MM.1S (cell line): ENCODE data around the gene UFD1.

Experiments used
- DNase-seq: peaks from one replicate; pipeline ENCODE4 v3.0.0-alpha.2; 2015
- H2AFZ ChIP-seq: fragments of 300-600 bp; sonication (generic); 2 replicates; pipeline ENCODE4 v1.6.0; 2016; ENCODE audit warnings: antibody characterized with exemption, low read length
- H3F3A ChIP-seq: fragments of 300-600 bp; sonication (generic); 2 replicates; pipeline ENCODE4 v1.6.1; 2016; ENCODE audit warnings: mild to moderate bottlenecking, antibody characterized with exemption, low read length, moderate library complexity, mixed read lengths; ENCODE audit not compliant: insufficient read depth
- H3K27ac ChIP-seq: fragments of 300-600 bp; sonication (generic); 2 replicates; pipeline ENCODE4 v1.5.1; 2016; ENCODE audit warnings: mild to moderate bottlenecking, low read length
- H3K27me3 ChIP-seq: fragments of 300-600 bp; sonication (generic); replicated peaks from 2 replicates; pipeline ENCODE4 v1.6.0; 2016; ENCODE audit warnings: low read length; ENCODE audit not compliant: insufficient read depth
- H3K36me3 ChIP-seq: fragments of 300-600 bp; sonication (generic); replicated peaks from 2 replicates; pipeline ENCODE4 v1.6.1; 2016; ENCODE audit warnings: mild to moderate bottlenecking, low read length, mixed read lengths; ENCODE audit not compliant: insufficient read depth
- H3K4me1 ChIP-seq: fragments of 300-600 bp; sonication (generic); 2 replicates; pipeline ENCODE4 v1.6.1; 2016; ENCODE audit warnings: low read length, mixed read lengths
- H3K4me2 ChIP-seq: fragments of 300-600 bp; sonication (generic); 2 replicates; pipeline ENCODE4 v1.6.0; 2016; ENCODE audit warnings: low read depth, low read length
- H3K4me3 ChIP-seq: fragments of 300-600 bp; sonication (generic); 2 replicates; pipeline ENCODE4 v1.5.1; 2016; ENCODE audit warnings: low read length, mixed read lengths
- H3K79me2 ChIP-seq: fragments of 300-600 bp; sonication (generic); 2 replicates; pipeline ENCODE4 v1.6.1; 2016; ENCODE audit warnings: mixed run types, low read length, mixed read lengths
- H3K9ac ChIP-seq: fragments of 300-600 bp; sonication (generic); 2 replicates; pipeline ENCODE4 v1.6.1; 2016; ENCODE audit warnings: low read length, mixed read lengths
- H3K9me2 ChIP-seq: fragments of 300-600 bp; sonication (generic); replicated peaks from 2 replicates; pipeline ENCODE4 v1.6.1; 2016; ENCODE audit warnings: mild to moderate bottlenecking, low read length, mixed read lengths; ENCODE audit not compliant: insufficient read depth
- H3K9me3 ChIP-seq: fragments of 300-600 bp; sonication (generic); replicated peaks from 2 replicates; pipeline ENCODE4 v1.6.1; 2016; ENCODE audit warnings: mild to moderate bottlenecking, low read length, mixed read lengths; ENCODE audit not compliant: insufficient read depth
- H4K20me1 ChIP-seq: fragments of 300-600 bp; sonication (generic); 2 replicates; pipeline ENCODE4 v1.6.1; 2016; ENCODE audit warnings: mild to moderate bottlenecking, low read length, moderate library complexity, mixed read lengths; ENCODE audit not compliant: insufficient read depth
- EZH2 ChIP-seq: fragments of 300-600 bp; sonication (generic); optimal IDR thresholded peaks from 2 replicates; pipeline ENCODE3; 2017; ENCODE audit warnings: low read depth, mild to moderate bottlenecking, antibody characterized with exemption, low read length, mixed read lengths
- EZH2phosphoT487 ChIP-seq: fragments of 300-600 bp; sonication (generic); IDR thresholded peaks from 2 replicates; pipeline ENCODE4 v1.6.1; 2018; ENCODE audit warnings: antibody characterized with exemption, low read length
- TF ChIP-seq, protein P1 (sequence below): fragments of 300-600 bp; sonication (generic); IDR thresholded peaks from 2 replicates; pipeline ENCODE4 v1.5.1; 2016; ENCODE audit warnings: antibody characterized with exemption, low read length, mixed read lengths

UFD1 gene

DNA sequence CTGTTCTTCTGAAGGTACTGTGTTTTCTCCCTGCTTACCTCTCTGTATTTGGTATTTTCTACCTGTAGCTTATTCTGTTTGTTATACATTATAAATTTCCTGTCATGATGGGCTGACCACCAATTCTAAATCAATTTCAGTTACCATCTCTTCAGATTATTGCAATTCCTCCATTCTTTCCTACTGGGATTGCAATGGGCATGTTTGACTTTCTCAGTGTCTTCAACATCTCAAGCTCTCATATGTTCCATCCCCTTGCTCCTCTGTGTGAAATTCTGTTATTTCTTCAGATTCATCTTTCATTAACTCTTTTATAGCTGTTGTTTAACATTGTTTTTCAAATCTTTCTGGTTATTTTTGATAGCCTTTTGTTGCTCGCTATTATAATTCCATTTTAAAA, 16.0 kb downstream of the UFD1 start:
- no peak overlapping the region for H2AFZ ChIP-seq
- no peaks in the 10 kb centered on the region; the same call in 1 of the 2 replicates for H3K79me2 ChIP-seq
- no peaks in the 10 kb centered on the region for H3F3A ChIP-seq
- H3K4me3 ChIP-seq, result no peak overlapping the region
- no peaks in the 10 kb centered on the region for H3K9me2 ChIP-seq
- no peaks in the 10 kb centered on the region for H3K9me3 ChIP-seq
- no peak for DNase-seq
- no peak overlapping the region for H3K27ac ChIP-seq
- no peak overlapping the region for H3K9ac ChIP-seq
- no peaks in the 10 kb centered on the region for H3K27me3 ChIP-seq
- no peaks in the 10 kb centered on the region for H4K20me1 ChIP-seq
- no peak overlapping the region for H3K4me2 ChIP-seq
- peaks cover 13% of the 10 kb centered on the region for H3K36me3 ChIP-seq
- TF ChIP-seq, protein P1, sequence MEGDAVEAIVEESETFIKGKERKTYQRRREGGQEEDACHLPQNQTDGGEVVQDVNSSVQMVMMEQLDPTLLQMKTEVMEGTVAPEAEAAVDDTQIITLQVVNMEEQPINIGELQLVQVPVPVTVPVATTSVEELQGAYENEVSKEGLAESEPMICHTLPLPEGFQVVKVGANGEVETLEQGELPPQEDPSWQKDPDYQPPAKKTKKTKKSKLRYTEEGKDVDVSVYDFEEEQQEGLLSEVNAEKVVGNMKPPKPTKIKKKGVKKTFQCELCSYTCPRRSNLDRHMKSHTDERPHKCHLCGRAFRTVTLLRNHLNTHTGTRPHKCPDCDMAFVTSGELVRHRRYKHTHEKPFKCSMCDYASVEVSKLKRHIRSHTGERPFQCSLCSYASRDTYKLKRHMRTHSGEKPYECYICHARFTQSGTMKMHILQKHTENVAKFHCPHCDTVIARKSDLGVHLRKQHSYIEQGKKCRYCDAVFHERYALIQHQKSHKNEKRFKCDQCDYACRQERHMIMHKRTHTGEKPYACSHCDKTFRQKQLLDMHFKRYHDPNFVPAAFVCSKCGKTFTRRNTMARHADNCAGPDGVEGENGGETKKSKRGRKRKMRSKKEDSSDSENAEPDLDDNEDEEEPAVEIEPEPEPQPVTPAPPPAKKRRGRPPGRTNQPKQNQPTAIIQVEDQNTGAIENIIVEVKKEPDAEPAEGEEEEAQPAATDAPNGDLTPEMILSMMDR, result no peak
- TF ChIP-seq EZH2phosphoT487 (no peak), EZH2 (no peak)
- no peaks in the 10 kb centered on the region for H3K4me1 ChIP-seq

DNA sequence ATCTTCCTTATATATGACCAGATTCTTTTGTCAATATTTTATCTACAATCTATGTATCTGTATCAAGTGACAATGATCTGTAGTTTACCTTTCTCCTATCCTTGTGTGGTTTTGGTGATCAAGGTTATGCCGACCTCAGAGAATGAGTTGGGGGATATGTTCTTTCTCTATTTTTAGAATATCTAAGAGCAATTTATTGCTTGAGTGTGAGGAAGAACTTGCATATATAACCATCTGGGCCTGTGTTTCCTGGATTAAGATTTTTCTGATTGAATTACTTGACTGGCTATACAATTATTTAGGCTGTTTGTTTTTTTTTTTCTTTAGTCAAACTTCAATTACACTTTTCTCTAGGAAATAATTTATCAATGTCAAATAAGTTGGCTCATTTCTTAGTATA, 17.5 kb downstream of the UFD1 start:
- Histone ChIP-seq H3K9me3 (no peaks in the 10 kb centered on the region), H3K79me2 (no peaks in the 10 kb centered on the region), H2AFZ (no peak overlapping the region), H4K20me1 (no peaks in the 10 kb centered on the region), H3K4me2 (no peak overlapping the region), H3K4me3 (no peak overlapping the region), H3K27ac (no peak overlapping the region), H3K4me1 (no peaks in the 10 kb centered on the region), H3K27me3 (no peaks in the 10 kb centered on the region), H3F3A (no peaks in the 10 kb centered on the region), H3K36me3 (peaks cover 8% of the 10 kb centered on the region; the same call in 1 of the 2 replicates), H3K9ac (no peak overlapping the region), H3K9me2 (no peaks in the 10 kb centered on the region)
- no peak for DNase-seq
- TF ChIP-seq, protein P1, result no peak
- TF ChIP-seq EZH2phosphoT487 (no peak), EZH2 (no peak)

DNA sequence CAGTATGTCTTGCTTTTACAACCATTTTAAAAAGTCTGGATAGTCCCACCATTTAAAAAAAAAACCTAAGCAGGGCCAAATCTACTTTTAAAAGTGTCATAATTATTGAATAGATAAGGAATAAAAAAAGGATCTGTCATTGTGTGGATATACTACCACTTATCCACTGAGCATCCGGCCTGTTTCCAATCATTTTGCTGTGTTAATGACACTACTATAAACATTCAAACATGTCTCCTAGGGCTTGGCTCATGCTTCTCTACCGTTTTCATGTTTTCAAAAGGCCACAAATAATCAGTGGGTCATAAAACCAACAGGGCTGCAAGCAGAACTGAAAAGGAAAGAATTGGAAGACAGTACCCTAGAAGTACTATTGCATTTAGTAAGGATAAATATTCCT, 19.0 kb downstream of the UFD1 start:
- Histone ChIP-seq H3K9ac (no peak overlapping the region), H4K20me1 (no peaks in the 10 kb centered on the region), H3K9me3 (no peaks in the 10 kb centered on the region), H3K4me2 (no peak overlapping the region), H3K4me1 (no peaks in the 10 kb centered on the region), H3K36me3 (peaks cover 3% of the 10 kb centered on the region; the same call in 1 of the 2 replicates), H3K27me3 (no peaks in the 10 kb centered on the region), H3F3A (no peaks in the 10 kb centered on the region), H3K79me2 (no peaks in the 10 kb centered on the region), H3K27ac (no peak overlapping the region), H2AFZ (no peak overlapping the region), H3K4me3 (no peak overlapping the region), H3K9me2 (no peaks in the 10 kb centered on the region)
- no peak for DNase-seq
- TF ChIP-seq EZH2phosphoT487, result no peak
- TF ChIP-seq, protein P1, result no peak
- no peak for TF ChIP-seq EZH2
